Erythroblast (primary cell): Measurements from ENCODE around the gene NUP54.

Source experiments
- GATA1 ChIP-seq: IDR thresholded peaks from 2 replicates; pipeline ENCODE4 v1.6.1; 2011; ENCODE audit warnings: low read depth, mild to moderate bottlenecking, control low read depth, low read length, moderate library complexity
- POLR2A ChIP-seq: IDR thresholded peaks from 2 replicates; pipeline ENCODE4 v1.6.1; 2011; ENCODE audit warnings: mild to moderate bottlenecking, low read length

DNA sequence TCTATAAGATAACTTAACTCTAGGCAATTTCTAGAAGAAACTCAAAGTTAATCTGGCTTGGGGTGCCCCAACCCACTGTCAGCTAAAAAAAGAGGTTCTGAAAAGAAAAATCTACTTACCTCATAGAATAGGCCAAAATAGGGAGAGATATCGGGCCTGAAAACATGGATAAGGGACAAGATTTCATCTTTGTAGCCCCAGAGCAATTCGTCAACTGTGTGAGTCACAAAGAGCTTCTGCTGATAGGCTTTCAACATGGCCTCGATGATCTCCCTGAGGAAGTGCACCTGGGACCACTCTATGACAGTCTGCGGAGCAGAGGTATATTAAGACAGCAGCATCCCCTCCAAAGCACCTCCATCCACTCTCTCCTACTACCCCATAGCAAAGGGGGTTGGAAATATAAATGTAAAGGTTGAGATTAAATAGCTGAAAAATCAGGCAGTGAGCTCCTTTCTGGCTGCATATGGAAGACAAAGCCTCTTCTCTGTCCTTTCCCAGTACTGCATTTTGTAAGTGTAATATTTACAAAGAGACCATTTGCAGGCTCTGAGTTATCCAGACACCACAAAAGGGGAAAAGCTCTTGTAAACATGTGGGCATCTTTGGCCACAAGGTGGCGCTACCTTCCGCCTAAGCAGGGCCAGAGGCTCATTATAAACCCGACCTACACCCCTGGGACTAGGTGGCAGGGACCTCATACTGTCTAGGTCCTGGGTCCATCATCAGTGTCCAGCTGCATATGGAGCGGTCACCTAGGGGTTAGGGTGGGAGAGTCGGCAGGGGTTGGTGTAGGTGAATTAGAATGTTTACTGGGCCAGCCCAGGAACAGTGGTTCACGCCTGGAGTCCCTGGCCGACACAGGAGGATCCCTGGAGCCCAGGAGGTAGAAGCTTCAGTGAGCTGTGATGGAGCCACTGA, 31.5 kb upstream of the NUP54 start:
- no peak for TF ChIP-seq POLR2A
- no peak for TF ChIP-seq GATA1
